ENCODE data around the gene ATP11A.
"Not testable (repeated sequence)": the region's sequence is repeated elsewhere in the genome, so short reads cannot be mapped to it uniquely, and the experiment has no call there.

Gene ATP11A

DNA sequence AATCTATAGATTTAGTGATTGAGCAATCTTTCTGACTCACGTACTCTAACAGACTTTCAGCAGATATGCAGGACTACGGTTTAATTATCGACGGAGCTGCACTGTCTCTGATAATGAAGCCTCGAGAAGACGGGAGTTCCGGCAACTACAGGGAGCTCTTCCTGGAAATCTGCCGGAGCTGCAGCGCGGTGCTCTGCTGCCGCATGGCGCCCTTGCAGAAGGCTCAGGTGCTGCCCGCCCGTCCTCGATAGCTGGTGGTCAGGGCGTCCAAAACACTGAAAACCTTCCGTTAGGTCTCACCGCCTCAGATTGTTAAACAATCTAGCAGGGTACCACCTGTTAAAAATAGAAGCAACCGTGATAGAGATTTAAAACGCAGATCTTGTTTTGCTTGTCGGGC, 166.0 kb downstream of the ATP11A start:
- DNase-seq (ENCODE audit: low read depth in 2 of 2), result no peak

DNA sequence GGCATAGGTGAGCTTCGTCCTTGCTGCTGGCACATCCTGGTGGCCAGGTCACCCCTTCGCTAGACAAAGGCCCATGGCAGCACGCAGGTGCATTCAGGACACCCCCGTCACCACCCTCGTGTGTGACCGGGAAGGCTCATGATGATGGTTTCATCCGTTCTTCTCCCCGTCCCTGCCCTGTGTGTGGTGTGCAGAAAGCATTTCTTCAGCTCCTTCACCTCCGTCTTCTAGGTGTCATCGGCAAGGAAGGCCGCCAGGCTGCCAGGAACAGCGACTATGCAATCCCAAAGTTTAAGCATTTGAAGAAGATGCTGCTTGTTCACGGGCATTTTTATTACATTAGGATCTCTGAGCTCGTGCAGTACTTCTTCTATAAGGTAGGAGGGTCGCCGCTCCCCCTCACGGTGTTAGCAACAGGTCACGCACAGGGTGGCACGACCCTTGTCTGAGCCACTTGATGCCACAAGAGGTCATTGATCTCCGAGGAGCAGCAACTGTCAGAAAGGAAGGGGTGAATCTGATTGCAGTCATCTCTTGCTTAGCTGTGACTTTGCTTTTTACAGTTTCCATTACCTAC, 168.2 kb downstream of the ATP11A start:
- no peak for DNase-seq (ENCODE audit: low read depth in 2 of 2)

- DNase-seq (ENCODE audit: low read depth in 2 of 2), result no peak
These were observed 169.4 kb downstream of the ATP11A start for GRCh38 chr13:112859128-112859816.

- DNase-seq (ENCODE audit: low read depth in 2 of 2), result peak; percentile 10 to 16
These were observed 170.0 kb downstream of the ATP11A start for GRCh38 chr13:112859817-112860190.

DNA sequence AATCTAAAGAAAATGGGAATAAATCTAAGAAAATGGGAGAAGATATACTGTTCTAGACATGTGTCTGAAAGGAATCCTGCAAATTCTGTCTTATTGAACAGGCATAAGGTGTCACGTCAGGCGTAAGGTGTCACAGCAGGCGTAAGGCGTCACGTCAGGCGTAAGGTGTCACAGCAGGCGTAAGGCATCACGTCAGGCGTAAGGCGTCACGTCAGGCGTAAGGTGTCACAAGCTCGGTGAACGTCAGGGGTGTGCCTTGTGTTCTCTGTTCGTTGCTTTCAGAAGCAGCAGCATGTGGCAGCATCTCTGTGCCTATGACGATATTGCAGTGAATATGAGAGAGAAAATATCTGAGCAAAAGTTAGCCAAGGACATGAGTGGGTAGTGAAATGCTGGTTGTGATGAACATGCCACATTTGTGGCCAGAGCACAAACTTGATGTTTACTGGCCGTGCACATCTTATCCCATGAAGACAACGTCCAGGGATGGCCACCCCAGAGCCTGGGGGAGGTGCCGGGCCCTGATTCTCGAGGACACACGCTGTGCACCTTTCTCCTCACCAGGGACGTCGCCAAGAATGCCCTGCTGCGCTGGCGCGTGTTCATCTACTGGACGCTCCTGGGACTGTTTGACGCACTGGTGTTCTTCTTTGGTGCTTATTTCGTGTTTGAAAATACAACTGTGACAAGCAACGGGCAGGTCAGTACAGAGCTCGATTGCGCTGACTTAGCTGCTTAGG, 172.2 kb downstream of the ATP11A start:
- DNase-seq (ENCODE audit: low read depth in 2 of 2), result no peak

GRCh38 chr13:112863356-112863755, 173.5 kb downstream of the ATP11A start:
- DNase-seq (ENCODE audit: low read depth in 2 of 2), result not testable (repeated sequence)

DNA sequence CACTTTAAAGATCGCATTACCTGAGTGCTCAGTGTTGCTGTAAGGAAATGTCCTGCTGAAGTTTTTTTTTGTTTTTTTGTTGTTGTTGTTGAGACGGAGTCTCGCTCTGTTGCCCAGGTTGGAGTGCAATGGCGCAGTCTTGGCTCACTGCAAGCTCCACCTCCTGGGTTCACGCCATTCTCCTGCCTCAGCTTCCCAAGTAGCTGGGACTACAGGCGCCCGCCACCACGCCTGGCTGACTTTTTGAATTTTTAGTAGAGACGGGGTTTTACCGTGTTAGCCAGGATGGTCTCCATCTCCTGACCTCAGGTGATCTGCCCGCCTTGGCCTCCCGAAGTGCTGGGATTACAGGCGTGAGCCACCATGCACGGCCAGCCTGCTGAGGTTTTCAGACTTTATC, 175.6 kb downstream of the ATP11A start:
- not testable (repeated sequence) for DNase-seq (ENCODE audit: low read depth in 2 of 2)

DNA sequence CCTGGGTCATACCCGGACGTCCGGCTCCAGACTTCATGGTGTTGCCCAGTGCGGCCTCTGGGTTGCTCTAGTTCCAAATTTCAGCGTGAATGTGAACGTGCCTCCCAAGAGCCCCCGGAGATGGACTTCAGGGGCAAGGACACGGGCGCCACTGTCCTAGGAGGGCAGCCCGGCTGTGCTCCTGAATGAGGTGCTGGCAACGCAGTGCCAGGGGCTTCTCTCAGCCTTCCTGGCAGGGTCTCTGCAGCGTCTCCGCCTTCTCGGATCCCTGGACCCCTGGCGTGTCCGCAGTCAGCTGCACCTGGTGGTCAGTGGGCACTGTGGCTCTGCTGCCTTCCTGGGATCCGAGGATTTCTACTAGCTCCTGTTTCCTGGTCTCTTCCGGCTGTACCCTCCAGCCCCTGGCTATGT, 177.5 kb downstream of the ATP11A start:
- DNase-seq (ENCODE audit: low read depth in 2 of 2), result no peak

DNA sequence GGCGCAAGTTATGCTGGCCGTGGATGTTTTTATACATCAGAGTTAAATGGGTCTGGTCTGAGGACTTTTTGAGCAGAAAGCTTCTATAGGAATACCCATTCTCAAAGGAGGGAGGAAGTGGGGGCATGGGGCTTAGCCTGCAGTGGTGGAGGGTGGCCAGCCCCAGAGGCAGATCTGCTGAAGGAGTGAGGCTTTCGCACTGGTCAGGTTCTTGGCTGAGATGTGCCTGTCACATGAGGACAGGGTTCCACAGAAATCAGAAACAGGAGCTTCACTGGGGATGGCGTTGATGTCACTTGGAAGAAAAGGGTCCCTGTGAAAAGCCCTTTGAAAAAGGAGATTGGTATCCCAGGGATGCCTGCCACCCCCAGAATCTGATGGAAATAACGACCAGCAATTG, 178.5 kb downstream of the ATP11A start:
- DNase-seq (ENCODE audit: low read depth in 2 of 2), result no peak

- DNase-seq (ENCODE audit: low read depth in 2 of 2), result no peak
These were observed 179.6 kb downstream of the ATP11A start for GRCh38 chr13:112869202-112870050.

GRCh38 chr13:112870051-112870331, 180.2 kb downstream of the ATP11A start:
- no peak for DNase-seq (ENCODE audit: low read depth in 2 of 2)

- DNase-seq (ENCODE audit: low read depth in 2 of 2), result no peak
These were observed 181.0 kb downstream of the ATP11A start for GRCh38 chr13:112870737-112871287.

- no peak for DNase-seq (ENCODE audit: low read depth in 2 of 2)
These were observed 181.9 kb downstream of the ATP11A start for GRCh38 chr13:112871742-112872141.

DNA sequence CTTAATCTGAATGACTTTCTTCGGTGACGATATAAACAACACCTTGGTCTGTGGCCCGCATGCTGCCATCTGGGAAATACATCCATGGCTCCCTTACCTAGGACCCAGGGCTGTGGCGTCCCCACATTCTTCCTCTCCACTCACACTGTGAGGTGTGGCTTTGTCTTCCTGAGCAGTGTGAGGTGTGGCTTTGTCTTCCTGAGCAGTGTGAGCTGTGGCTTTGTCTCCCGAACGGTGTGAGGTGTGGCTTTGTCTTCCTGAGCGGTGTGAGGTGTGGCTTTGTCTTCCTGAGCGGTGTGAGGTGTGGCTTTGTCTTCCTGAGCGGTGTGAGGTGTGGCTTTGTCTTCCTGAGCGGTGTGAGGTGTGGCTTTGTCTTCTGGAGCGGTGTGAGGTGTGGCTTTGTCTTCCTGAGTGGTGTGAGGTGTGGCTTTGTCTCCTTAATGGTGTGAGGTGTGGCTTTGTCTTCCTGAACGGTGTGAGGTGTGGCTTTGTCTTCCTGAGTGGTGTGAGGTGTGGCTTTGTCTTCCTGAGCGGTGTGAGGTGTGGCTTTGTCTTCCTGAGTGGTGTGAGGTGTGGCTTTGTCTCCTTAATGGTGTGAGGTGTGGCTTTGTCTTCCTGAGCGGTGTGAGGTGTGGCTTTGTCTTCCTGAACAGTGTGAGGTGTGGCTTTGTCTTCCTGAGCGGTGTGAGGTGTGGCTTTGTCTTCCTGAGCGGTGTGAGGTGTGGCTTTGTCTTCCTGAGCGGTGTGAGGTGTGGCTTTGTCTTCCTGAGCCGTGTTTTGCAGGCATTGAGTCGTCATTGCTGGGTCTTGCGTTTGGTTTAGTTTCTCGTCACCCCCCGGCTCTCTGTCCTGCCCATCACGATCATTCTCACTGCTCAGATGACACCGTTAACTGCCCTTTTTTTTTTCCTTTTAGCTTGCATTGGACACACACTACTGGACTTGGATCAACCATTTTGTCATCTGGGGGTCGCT, 183.1 kb downstream of the ATP11A start:
- not testable (repeated sequence) for DNase-seq (ENCODE audit: low read depth in 2 of 2)

DNA sequence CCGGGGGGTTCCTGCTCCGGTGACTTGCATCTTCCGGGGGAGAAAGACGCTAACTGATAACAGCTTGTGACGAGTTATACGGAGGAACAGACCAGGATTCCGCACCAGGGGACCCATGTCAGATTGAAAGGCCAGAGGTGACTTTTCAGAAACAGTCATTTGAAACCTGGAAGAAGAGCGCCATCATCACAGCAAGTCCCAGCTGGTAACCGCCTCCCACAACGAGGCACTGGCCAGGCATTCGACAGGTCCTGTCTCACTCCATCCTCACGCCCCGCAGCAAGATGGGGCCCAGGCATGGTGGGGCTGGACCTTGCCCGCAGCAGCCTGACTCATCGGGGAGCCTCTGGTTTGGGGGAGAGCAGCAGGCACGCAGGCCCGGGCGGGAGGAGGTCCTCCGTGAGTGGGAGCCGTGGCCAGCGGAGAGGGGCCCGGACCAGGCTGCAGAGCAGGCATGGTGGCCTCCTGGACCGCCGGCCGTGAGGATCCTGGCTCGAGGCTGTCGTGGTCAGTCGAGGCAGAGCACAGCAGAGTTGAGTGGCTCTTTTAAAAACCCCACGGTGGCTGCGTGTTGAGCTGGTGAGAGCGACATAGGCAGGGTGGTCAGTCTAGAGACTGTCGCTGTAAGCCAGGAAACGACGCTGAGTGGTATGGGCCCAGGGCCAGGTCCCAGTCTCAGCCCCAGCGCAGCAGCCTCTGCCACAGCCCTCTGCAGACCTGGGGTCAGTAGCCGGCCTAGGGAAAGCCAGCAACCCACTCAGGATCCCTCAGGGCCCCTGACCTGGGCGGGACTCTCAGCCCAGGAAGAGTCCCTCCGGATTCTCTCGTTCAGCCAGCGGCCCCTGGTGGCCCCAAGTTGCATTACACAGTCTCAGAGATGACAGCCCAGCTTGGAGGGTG, 184.3 kb downstream of the ATP11A start:
- DNase-seq (ENCODE audit: low read depth in 2 of 2), result peak; percentile 27 to 28

- DNase-seq (ENCODE audit: low read depth in 2 of 2), result no peak
These were observed 185.0 kb downstream of the ATP11A start for GRCh38 chr13:112874751-112875300.

GRCh38 chr13:112875627-112876026, 185.8 kb downstream of the ATP11A start:
- DNase-seq (ENCODE audit: low read depth in 2 of 2), result no peak

GRCh38 chr13:112876305-112877000, 186.6 kb downstream of the ATP11A start:
- DNase-seq (ENCODE audit: low read depth in 2 of 2), result no peak

DNA sequence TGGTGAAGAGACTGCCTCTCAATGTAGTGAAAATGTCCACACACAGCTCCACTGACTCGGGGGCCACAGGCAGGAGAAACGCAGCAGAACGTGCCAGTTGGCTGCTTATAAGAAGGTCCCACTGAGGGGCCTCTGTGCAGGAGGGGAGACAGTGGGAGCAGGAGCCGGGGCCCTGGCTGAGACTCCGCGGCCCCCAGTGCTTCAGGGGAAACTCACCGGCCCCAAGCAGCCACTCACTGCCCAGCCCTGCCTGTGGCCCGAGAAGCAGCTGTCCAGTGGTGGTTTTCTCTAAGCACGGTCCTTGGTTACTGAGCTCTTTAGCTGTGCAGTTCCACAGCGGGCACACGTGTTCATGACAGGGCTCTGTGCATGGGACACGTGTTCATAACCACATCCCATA, 187.2 kb downstream of the ATP11A start:
- no peak for DNase-seq (ENCODE audit: low read depth in 2 of 2)
